GM21619 (cell line): ENCODE results near the gene PPP1R3F.
"Not testable (repeated sequence)": the region's sequence is repeated elsewhere in the genome, so short reads cannot be mapped to it uniquely, and the experiment has no call there.

Experiments used
- ATAC-seq: cut with Tn5 transposase; IDR thresholded peaks from one replicate; pipeline ENCODE4 v1.9.1; 2021; ENCODE audit not compliant: unreplicated experiment

PPP1R3F gene

DNA sequence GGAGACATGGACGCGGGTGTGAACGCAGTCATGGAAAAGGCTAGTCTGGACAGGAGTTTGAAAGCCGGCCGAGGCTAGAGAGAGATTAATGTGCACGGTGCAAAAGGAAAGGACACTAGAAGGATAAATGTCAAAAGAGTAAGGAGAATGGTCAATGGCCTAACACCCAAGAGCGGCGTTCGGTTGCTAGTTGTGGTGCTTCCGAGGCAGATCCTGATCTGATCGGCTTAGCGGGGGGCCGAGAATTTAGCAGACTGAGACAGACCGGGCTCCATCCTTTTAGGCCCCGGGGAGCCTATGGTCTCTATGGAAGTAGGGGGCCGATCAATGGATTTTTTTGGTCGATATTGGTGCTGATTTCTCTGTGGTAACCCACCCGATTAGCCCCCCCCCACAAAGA is 40.8 kb downstream of the PPP1R3F start:
- no peak for ATAC-seq

- ATAC-seq: no peak
Measured at GRCh38 chrX:49312176-49312575, 42.6 kb downstream of the PPP1R3F start.

- ATAC-seq: no peak
Measured at GRCh38 chrX:49316085-49316484, 46.5 kb downstream of the PPP1R3F start.

- not testable (repeated sequence) for ATAC-seq
Measured at GRCh38 chrX:49321737-49322136, 52.1 kb downstream of the PPP1R3F start, which contains the start of gene GAGE12J. Gene GAGE12J (plus strand): TSS chrX:49322037. CDS start chrX:49323194, 1,157 bp downstream.

DNA sequence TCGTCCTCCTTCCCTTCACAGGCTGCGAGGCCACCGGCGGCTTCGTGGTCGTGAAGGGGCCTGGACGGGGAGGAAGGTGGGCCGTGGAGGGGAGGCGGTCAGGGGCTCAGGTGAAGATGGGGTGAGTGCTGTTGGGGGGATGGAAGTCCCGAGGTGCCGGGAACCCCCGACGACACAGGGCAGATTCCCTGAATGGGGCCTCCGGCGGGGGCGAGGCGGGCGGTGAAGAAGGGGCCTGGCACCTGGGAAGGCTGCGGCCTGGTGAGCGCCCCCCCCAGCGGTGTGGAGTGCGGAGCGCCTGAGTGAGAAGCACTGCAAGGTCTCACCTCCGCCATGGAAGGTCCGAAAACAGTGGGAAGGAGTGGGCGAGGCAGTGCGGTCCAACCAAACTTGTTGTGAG is 52.7 kb downstream of the PPP1R3F start:
- not testable (repeated sequence) for ATAC-seq

DNA sequence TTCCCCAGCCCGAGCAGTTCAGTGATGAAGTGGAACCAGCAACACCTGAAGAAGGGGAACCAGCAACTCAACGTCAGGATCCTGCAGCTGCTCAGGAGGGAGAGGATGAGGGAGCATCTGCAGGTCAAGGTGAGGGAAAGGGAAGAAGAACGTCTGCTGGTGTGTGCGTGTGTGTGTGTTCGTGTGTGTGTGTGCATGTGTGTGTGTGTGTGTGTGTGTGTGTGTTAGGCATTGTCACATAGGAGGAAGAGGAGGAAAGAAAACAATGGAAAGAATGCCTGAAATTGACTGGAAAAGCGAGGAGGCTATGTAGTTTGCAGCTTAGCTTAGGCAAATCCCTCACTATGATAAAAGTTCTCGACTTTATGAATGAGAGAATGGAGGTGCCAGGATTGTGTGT is 54.1 kb downstream of the PPP1R3F start:
- ATAC-seq: not testable (repeated sequence)

GRCh38 chrX:49330421-49330820 is 60.8 kb downstream of the PPP1R3F start:
- not testable (repeated sequence) for ATAC-seq

- ATAC-seq: not testable (repeated sequence)
Measured at GRCh38 chrX:49331282-49331681, 61.7 kb downstream of the PPP1R3F start, which contains the start of gene GAGE13. Gene GAGE13 (plus strand): TSS chrX:49331582. CDS start chrX:49332738, 1,156 bp downstream.

GRCh38 chrX:49331841-49332240 is 62.2 kb downstream of the PPP1R3F start:
- ATAC-seq: not testable (repeated sequence)
